GM20000 (cell line): ENCODE measurements around the gene PIAS3.
A peak's percentile ranks its signal among the peaks of the same experiment; 100 is the strongest.

Experiments used
- DNase-seq: peaks from one replicate; pipeline ENCODE4 v3.0.0; 2012; ENCODE audit warnings: low spot score
- TF ChIP-seq, protein P1 (sequence below): IDR thresholded peaks from 2 replicates; pipeline ENCODE4 v1.5.1; 2012; ENCODE audit warnings: mild to moderate bottlenecking, control low read depth; ENCODE audit errors: extremely low read depth, missing control alignments

PIAS3 gene

DNA sequence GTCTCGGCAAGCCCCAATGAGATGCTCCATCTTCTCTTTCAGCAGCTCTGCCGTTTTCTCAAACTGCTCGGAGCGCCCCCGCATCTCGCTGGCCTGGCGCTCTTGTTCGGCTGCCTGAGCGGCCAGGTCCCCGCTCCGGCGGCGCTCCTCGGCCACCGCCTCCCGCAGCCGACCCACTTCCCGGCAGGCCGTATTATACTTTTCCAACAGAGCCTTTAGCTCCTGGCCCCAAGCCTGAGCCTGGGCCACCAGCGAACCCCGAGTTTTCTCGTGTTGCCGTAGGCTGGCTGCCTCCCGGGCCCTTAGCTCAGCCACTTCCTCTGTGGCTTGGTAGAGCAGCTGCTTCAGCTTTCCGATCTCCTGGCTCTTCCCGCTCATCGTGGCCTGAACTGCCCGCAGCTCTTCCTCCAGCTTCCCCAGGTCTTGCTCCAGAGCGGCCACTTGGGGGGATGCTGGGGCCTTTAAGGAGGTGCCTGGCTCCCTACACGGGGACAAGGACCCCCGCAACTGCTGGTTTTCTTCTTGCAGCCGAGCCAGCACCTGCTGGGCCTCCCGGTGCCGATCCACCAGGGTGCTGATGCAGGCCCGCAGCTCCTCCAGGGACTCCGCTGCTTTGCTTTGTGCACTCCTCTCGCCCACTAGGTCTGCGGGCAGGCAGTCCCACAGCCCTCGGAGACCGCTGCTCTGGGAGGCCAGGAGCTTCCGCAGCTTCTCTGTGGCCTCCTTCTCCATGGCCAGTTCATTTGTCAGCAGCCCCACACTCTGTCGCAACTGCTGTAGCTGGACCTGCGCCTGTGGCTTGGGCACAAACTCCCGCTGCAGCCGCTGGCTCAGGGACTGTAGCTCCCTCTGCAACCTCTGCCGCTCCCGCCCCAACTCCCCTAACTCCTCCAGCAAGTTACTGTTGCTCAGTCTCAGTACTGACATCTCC, 13.4 kb upstream of the PIAS3 start:
- DNase-seq, result peak; percentile 58
- TF ChIP-seq, protein P1, sequence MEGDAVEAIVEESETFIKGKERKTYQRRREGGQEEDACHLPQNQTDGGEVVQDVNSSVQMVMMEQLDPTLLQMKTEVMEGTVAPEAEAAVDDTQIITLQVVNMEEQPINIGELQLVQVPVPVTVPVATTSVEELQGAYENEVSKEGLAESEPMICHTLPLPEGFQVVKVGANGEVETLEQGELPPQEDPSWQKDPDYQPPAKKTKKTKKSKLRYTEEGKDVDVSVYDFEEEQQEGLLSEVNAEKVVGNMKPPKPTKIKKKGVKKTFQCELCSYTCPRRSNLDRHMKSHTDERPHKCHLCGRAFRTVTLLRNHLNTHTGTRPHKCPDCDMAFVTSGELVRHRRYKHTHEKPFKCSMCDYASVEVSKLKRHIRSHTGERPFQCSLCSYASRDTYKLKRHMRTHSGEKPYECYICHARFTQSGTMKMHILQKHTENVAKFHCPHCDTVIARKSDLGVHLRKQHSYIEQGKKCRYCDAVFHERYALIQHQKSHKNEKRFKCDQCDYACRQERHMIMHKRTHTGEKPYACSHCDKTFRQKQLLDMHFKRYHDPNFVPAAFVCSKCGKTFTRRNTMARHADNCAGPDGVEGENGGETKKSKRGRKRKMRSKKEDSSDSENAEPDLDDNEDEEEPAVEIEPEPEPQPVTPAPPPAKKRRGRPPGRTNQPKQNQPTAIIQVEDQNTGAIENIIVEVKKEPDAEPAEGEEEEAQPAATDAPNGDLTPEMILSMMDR, result no peak

DNA sequence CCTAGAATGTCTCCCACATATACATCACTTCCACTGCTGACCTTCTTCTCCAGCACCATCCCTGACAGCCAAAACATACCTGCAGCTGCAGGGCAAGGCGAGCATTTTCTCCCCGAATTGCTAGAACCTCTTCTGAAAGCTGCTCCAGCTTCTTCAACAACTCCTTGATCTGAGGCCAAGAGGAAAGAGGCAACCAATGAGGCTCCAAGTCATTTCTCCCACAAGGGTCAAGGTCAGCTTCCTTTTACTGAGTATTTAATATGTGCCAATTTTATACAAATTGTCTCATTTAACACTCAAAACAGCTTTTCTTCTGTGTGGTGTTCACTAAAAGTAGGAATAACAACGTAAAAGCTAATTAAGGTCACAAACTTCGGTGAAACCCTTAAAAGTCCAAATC, 9.4 kb upstream of the PIAS3 start:
- TF ChIP-seq, protein P1, result no peak
- no peak for DNase-seq

DNA sequence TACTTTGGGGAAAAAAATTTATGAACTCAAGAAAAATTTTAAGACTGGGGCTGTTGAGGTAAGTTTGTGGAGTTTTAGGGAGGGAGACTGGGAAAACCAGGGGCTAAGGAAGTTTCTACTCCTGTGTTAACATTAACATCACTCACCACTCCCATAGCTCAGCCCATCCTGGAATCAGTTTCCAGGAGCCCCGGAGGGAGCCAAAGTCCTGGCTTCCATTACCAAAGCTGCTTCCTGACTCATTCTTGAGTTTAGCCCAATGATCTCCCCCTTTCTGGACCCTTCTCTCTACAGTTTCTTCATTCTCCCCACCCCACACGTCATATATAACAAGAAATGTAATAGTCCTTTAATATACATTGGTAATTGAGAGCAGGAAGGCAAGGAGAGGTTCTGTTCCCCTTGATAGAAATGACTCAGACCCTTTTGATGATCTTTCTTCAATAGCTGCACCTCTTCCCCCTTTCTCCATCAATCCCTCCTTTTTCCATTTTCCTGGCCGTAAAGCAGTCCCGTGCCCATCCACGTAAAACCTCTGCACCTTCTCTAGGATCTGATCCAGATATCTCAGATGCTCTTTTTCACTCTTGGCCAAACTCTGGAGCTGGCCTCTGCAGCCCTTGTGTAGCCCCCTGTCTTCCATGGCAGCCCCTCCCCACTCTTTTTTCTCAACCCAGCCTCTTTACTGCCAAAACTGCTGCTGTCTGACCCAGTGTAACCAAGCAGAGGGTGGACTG, 4.6 kb upstream of the PIAS3 start:
- TF ChIP-seq, protein P1, result no peak
- no peak for DNase-seq

DNA sequence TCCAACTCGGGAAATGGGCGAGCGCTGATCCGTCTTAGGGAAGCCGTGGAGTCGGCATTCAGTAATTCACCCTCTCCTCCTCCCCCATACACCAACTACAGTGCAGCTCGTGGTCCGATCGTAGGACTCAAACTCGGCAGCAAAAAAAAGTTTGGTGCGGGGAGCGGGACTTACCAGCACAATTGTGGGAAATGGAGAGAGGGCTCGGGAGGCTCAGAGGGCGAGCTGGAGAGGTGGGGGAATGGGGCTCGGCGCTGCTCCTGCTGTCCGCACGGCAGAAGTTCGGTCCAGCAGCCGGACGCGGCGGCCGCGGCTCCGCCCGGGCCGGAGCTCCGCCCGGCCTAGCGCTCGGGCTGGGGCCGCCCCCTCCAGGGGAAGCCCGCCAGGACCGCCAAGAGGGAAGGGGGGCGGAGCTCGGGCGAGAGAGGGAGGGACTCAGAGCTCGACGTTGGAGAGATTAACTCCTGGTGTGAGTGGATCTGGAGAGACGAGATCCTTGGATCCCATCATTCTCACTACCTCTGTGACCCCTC, 676 bp upstream of the PIAS3 start:
- peak; percentile 93 for DNase-seq
- TF ChIP-seq, protein P1, result no peak

DNA sequence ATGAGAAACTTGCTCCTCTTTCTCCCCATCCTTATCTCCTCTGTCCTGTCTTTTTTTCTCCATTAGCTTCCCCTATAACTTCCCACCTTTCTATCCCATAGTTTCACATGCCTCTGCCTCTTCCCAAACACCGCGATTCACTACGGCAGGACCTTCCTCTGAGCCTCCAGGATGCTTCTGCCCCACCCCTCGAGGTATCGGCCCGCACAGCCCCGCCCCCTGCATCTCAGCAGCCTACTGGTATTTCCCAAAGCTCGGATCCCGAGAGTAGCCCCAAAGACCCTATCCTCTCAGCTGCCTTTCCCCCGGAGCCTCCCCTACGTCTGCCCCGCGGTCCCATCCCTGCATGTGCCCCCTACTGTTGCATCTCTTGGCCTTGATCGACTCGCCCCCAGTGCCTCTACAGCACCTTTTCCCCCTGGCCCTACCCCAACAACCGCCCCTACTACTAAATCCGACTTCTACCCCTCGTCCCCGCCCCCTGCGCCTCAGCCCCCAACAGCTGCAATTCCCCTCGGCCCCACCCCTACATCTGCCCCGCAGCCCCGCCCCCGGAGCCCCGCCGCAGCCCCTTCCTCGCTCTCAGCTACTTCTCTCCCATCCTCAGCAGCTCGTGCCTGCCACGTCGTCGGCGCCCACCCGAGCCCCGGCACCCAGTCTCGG, 512 bp downstream of the PIAS3 start:
- DNase-seq, result peak; percentile 63
- TF ChIP-seq, protein P1, result no peak

DNA sequence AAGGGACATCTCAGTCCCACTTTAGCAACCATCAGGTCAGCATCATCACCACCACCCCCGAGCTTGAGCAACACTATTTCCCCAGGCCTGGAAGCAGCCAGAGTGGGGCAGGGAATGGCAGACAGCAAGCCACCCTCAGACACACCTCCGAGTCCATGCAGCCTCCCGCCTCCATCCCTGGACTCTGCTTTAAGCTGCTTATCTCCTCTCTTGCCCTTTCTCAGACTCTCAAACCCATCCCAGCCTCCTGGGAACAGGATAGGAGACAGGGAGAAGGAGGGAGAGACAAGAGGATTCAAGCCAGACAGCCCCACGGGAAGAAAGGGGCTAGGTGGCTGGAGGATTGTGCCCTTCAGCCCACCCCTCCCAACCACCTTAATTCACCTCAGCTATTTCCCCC, 1.7 kb downstream of the PIAS3 start:
- TF ChIP-seq, protein P1, result no peak
- DNase-seq, result no peak

DNA sequence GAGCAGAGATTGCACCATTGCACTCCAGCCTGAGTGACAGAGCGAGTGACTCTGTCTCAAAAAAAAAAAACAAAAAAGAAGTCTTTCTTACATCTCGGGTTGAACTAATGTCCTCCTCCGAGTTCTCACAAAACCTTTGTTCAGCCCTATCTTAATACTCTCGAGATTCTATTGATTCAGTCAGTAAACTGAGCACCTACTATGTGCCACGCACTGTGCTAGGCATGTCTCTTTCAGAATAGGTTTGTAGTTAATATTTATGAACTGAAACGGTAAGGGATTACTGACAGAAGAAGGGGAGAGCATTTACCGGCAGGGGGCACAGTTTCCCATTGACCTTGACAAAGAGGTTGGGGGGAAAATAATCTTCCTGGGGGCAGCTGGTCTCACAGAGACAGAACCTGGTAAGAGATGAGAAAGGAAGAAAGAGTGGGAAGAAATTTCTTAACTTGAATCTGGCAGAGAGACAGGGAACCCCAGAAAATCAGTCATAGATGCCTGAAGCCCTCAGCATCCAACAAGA, 3.4 kb downstream of the PIAS3 start:
- TF ChIP-seq, protein P1, result peak; percentile 42
- no peak for DNase-seq
